GM12892 (cell line): ENCODE measurements around the gene COG2.

ENCODE experiments used
- POLR2A ChIP-seq: IDR thresholded peaks from 2 replicates; pipeline ENCODE4 v1.6.1; 2011; ENCODE audit warnings: low read depth, low read length, control low read depth
- POLR2AphosphoS5 ChIP-seq: IDR thresholded peaks from 2 replicates; pipeline ENCODE4 v1.6.1; 2011; ENCODE audit warnings: low read depth, low read length, control low read depth
- TAF1 ChIP-seq: IDR thresholded peaks from 2 replicates; pipeline ENCODE4 v1.6.1; 2011; ENCODE audit warnings: low read depth, mild to moderate bottlenecking, control low read depth, low read length, borderline replicate concordance

DNA sequence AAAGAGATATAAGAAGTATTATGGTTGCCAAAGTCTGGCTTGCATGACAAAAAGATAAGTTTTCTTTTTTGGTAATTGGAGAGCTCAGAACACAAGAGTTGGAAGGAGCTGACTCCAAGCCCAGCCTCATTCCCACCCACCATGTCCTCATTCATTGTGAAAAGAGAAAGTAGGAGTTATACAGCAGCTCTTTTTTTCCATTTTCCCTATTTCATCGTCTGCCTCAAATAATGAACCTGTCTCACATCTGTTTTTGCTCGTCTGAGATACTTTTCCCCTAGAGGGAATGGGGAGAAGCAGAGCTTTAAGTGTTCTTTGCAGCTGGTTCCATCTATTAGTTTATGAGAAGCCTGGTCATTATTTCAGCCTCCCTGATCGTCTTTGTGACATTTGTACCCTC, 36.9 kb downstream of the COG2 start:
- TF ChIP-seq POLR2A (no peak), TAF1 (no peak), POLR2AphosphoS5 (no peak)
